ENCODE measurements around the gene AQP12A. TPM values are rescaled to one million over a fixed set of nuclear protein-coding genes. Genes with fewer than 3 reads are reported as not detected.

AQP12A gene
- total and polyA plus RNA-seq, 2 experiments from 2014 or later, result not detected

DNA sequence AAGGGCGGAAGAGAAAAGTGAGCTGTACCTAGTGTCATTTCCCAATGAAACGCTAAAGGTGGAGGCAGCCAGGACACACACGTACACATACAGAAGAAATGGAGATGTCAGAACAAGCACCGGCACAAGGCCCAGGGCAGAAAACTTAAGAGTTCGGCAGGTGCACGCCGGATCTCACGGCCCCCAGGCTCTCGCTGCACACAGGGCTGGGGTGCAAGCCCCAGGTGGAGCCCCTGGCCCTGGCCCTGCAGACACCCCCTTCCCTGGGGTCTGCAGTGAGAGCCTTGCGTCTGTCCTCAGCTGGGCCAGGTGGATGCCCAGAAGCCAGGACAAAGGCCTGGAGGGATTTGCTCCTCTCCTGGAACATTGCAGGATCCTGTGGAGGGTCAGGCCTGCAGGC is 36.7 kb downstream of the AQP12A start (continued):
- TF ChIP-seq POLR2AphosphoS5 (IDR thresholded peaks at IDR 0.05; ENCODE audit: low read depth) (no peak), CREB1 (CRISPR knock-in tag; IDR thresholded peaks at IDR 0.05; ENCODE audit: low read depth) (no peak)

DNA sequence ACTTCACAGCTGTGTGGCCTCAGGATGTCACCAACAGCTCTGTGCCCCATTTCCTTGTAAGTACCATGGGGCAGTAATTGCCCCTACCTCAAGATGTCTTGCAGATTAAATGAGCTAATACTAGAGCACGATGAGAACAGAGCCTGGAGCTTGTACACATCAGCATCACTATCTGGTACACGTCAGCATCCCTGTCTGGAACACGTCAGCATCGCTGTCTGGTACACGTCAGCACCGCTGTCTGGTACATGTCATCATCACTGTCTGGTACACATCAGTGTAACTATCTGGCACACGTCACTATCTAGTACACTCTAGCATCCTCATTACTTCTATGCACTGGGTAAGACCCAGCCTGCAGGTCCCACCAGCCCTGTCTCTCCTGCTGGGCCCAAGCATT is 37.2 kb downstream of the AQP12A start:
- H3K36me3 ChIP-seq (ENCODE audit: insufficient read depth), result peaks cover 5% of the 10 kb centered on the region; the same call in 1 of the 2 replicates
- TF ChIP-seq, protein P1, sequence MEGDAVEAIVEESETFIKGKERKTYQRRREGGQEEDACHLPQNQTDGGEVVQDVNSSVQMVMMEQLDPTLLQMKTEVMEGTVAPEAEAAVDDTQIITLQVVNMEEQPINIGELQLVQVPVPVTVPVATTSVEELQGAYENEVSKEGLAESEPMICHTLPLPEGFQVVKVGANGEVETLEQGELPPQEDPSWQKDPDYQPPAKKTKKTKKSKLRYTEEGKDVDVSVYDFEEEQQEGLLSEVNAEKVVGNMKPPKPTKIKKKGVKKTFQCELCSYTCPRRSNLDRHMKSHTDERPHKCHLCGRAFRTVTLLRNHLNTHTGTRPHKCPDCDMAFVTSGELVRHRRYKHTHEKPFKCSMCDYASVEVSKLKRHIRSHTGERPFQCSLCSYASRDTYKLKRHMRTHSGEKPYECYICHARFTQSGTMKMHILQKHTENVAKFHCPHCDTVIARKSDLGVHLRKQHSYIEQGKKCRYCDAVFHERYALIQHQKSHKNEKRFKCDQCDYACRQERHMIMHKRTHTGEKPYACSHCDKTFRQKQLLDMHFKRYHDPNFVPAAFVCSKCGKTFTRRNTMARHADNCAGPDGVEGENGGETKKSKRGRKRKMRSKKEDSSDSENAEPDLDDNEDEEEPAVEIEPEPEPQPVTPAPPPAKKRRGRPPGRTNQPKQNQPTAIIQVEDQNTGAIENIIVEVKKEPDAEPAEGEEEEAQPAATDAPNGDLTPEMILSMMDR (conservative IDR thresholded peaks at IDR 0.05; ENCODE audit: low read depth in 2 of 2), result no peak
- TF ChIP-seq CREB1 (CRISPR knock-in tag; IDR thresholded peaks at IDR 0.05; ENCODE audit: low read depth), result no peak
- no peak for TF ChIP-seq POLR2AphosphoS5 (IDR thresholded peaks at IDR 0.05; ENCODE audit: low read depth)
- no peak for ATAC-seq

DNA sequence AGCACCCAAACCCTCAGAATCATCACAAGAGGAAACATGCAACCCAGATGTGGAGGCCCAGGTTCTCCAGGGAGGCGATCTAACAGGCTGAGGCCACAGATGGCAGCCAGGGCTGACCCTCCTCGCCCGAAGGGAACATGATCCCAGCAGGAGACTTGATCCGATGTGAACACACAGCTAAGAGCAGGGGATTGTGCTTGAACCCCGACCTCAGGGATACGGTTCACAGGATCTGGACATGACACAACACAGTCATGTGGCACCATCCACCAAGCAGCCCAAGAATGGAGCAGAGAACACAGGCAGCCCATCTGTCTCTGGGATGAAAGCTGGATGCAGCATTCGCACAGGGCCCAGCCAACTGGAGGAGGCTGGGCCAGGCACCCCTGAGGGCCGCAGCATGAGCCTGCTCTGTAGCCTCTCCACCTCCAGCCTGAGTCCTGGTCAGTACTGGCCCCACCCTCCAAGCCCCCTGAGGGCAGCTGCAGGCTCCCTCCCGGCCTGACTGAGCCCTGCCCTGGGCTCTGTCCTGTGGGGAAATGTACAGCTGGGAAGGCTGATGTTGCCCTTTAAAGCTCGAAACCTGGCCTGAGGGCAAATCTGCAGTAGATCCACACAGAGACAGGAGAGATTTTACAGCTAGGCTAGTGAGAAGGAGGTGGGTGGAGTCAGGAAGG is 39.0 kb downstream of the AQP12A start:
- no peak overlapping the region for H3K4me2 ChIP-seq
- peaks cover 36% of the 10 kb centered on the region for H3K27me3 Mint-ChIP-seq (ENCODE audit: insufficient read depth, low read depth, poor library complexity)
- H3K9me3 Mint-ChIP-seq, result no peaks in the 10 kb centered on the region
- H3F3A ChIP-seq (replicated peaks; ENCODE audit: low read depth), result no peaks in the 10 kb centered on the region
- H3K27me3 ChIP-seq (ENCODE audit: insufficient read depth), result no peaks in the 10 kb centered on the region
- H3K36me3 Mint-ChIP-seq (ENCODE audit: low read depth), result peaks cover 47% of the 10 kb centered on the region
- ATAC-seq (no peak), DNase-seq (ENCODE audit: low spot score) (no peak)
- no peaks in the 10 kb centered on the region for H3K79me2 ChIP-seq (replicated peaks; ENCODE audit: insufficient read depth)
- H3K4me3 Mint-ChIP-seq, result no peak overlapping the region
- H3K27ac Mint-ChIP-seq, result peak overlapping the region; percentile 44; the same call in 1 of the 2 replicates
- H3K4me1 ChIP-seq (ENCODE audit: insufficient read depth), result no peaks in the 10 kb centered on the region
- H3K4me1 Mint-ChIP-seq, result no peaks in the 10 kb centered on the region; the same call in 2 of the 3 replicates
- H3K9me2 ChIP-seq (ENCODE audit: insufficient read depth), result no peaks in the 10 kb centered on the region
- H3K36me3 ChIP-seq (ENCODE audit: insufficient read depth), result peaks cover 4% of the 10 kb centered on the region; the same call in 1 of the 2 replicates
- H3K4me3 ChIP-seq, result no peak overlapping the region
- no peaks in the 10 kb centered on the region for H4K20me1 ChIP-seq (replicated peaks; ENCODE audit: insufficient read depth)
- no peak overlapping the region for H2AFZ ChIP-seq
- no peak overlapping the region for H3K27ac ChIP-seq (ENCODE audit: low read depth)
- TF ChIP-seq POLR2AphosphoS5 (IDR thresholded peaks at IDR 0.05; ENCODE audit: low read depth), result no peak; the same call in 1 of the 2 replicates
- TF ChIP-seq, protein P2, sequence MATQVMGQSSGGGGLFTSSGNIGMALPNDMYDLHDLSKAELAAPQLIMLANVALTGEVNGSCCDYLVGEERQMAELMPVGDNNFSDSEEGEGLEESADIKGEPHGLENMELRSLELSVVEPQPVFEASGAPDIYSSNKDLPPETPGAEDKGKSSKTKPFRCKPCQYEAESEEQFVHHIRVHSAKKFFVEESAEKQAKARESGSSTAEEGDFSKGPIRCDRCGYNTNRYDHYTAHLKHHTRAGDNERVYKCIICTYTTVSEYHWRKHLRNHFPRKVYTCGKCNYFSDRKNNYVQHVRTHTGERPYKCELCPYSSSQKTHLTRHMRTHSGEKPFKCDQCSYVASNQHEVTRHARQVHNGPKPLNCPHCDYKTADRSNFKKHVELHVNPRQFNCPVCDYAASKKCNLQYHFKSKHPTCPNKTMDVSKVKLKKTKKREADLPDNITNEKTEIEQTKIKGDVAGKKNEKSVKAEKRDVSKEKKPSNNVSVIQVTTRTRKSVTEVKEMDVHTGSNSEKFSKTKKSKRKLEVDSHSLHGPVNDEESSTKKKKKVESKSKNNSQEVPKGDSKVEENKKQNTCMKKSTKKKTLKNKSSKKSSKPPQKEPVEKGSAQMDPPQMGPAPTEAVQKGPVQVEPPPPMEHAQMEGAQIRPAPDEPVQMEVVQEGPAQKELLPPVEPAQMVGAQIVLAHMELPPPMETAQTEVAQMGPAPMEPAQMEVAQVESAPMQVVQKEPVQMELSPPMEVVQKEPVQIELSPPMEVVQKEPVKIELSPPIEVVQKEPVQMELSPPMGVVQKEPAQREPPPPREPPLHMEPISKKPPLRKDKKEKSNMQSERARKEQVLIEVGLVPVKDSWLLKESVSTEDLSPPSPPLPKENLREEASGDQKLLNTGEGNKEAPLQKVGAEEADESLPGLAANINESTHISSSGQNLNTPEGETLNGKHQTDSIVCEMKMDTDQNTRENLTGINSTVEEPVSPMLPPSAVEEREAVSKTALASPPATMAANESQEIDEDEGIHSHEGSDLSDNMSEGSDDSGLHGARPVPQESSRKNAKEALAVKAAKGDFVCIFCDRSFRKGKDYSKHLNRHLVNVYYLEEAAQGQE (IDR thresholded peaks at IDR 0.05; ENCODE audit: unreplicated experiment), result no peak
- TF ChIP-seq ZNF331 (CRISPR knock-in tag; IDR thresholded peaks at IDR 0.05; ENCODE audit: low read depth), result no peak
- no peak for TF ChIP-seq EZH2 (IDR thresholded peaks at IDR 0.05; ENCODE audit: low read depth, unreplicated experiment)
- TF ChIP-seq ZNF114 (CRISPR knock-in tag; IDR thresholded peaks at IDR 0.05), result no peak
- no peak for TF ChIP-seq CREB1 (CRISPR knock-in tag; IDR thresholded peaks at IDR 0.05; ENCODE audit: low read depth)

More for the DNA sequence above, 37.2 kb downstream of the AQP12A start:
- no peak overlapping the region for H3K4me2 ChIP-seq
- H3K36me3 Mint-ChIP-seq (ENCODE audit: low read depth), result peaks cover 44% of the 10 kb centered on the region
- H3K9me3 Mint-ChIP-seq, result 0 out of 3 replicates have a peak, but pooled peaks cover 4% of the 10 kb centered on the region
- peaks cover 40% of the 10 kb centered on the region for H3K27me3 Mint-ChIP-seq (ENCODE audit: insufficient read depth, low read depth, poor library complexity)
- no peaks in the 10 kb centered on the region for H4K20me1 ChIP-seq (replicated peaks; ENCODE audit: insufficient read depth)
- H3K9me2 ChIP-seq (ENCODE audit: insufficient read depth), result no peaks in the 10 kb centered on the region
- no peaks in the 10 kb centered on the region for H3F3A ChIP-seq (replicated peaks; ENCODE audit: low read depth)
- H3K27ac ChIP-seq (ENCODE audit: low read depth), result no peak overlapping the region
- H2AFZ ChIP-seq, result no peak overlapping the region
- no peaks in the 10 kb centered on the region for H3K27me3 ChIP-seq (ENCODE audit: insufficient read depth)
- no peak overlapping the region for H3K4me3 Mint-ChIP-seq
- H3K4me1 Mint-ChIP-seq, result no peaks in the 10 kb centered on the region; the same call in 2 of the 3 replicates
- H3K4me1 ChIP-seq (ENCODE audit: insufficient read depth), result no peaks in the 10 kb centered on the region
- no peak for DNase-seq (ENCODE audit: low spot score)
- H3K4me3 ChIP-seq, result no peak overlapping the region
- H3K79me2 ChIP-seq (replicated peaks; ENCODE audit: insufficient read depth), result no peaks in the 10 kb centered on the region
- H3K27ac Mint-ChIP-seq, result no peak overlapping the region
